Renal cortex interstitium (tissue), 11 donors: Measurements from ENCODE around the gene SARS2. TPM values are rescaled to one million over a fixed set of nuclear protein-coding genes. Genes with fewer than 3 reads are reported as not detected.
"Not testable (repeated sequence)": the region's sequence is repeated elsewhere in the genome, so short reads cannot be mapped to it uniquely, and the experiment has no call there.

Source experiments
- DNase-seq, 11 donors: peaks; one replicate each; pipeline ENCODE4 v3.0.0-alpha.2; 2013; ENCODE audit warnings: low read depth in 9 of 11, low spot score in 4 of 11; ENCODE audit errors: extremely low read depth in 1 of 11
- polyA plus RNA-seq, 3 donors: library from polyadenylated mRNA; unstranded; fragments of 120-200 nt; gene quantifications; one replicate each; pipeline ENCODE4 v1.2.1, GENCODE V29; 2013; ENCODE audit not compliant: insufficient read length in 3 of 3

SARS2 gene
- polyA plus RNA-seq, 3 donors = 43.2 to 56.0 (median 50.9) TPM

DNA sequence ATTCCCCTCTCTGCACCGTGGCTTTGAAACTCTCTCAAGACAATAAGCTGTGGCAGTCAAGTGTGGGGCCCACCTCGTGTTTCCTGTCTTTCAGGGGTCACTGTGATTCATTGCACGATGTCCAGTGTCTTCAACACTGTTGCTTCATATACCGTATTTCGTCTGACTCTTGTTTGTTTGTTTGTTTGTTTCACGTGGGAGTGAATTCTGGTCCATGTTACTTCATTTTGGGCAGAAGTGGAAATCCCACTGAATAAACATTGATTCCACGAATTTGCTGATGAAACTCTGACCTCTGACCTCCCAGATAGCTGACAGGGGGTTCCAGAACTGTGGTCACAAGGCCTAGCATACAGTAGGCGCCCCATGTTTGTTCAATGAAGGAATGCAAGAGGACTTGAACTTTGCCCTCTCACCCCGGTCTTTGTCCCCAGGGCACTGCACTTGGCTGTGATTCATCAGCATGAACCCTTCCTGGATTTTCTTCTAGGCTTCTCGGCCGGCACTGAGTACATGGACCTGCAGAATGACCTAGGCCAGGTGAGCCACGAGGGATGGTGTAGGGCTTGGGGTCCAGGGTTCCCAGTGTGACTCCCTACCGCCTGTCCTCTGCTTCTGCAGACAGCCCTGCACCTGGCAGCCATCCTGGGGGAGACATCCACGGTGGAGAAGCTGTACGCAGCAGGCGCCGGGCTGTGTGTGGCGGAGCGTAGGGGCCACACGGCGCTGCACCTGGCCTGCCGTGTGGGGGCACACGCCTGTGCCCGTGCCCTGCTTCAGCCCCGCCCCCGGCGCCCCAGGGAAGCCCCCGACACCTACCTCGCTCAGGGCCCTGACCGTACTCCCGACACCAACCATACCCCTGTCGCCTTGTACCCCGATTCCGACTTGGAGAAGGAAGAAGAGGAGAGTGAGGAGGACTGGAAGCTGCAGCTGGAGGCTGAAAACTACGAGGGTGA is 25.7 kb downstream of the SARS2 start:
- DNase-seq = no peak

GRCh38 chr19:38901683-38902082 is 28.9 kb downstream of the SARS2 start:
- no peak for DNase-seq

DNA sequence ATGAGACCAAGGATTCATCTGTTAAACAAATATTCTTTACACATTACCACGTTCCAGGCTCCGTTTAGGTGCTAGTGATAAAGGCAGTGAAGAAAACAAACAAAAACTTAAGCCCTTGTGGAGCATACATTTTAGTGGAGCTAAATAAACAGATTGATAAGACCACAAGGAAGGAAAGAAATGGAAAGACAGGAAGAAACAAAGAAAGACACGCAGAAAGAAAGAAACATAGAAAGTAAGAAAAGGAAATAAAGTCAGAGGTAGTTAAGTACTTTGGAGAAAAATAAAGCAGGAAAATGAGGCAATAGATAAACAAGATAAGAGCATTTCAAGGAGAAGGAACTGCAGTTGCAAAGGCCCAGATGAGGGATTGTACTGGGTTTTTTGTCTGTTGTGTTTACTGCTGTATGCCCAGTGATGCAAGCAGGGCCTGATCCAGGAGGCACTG is 29.8 kb downstream of the SARS2 start:
- DNase-seq = no peak

DNA sequence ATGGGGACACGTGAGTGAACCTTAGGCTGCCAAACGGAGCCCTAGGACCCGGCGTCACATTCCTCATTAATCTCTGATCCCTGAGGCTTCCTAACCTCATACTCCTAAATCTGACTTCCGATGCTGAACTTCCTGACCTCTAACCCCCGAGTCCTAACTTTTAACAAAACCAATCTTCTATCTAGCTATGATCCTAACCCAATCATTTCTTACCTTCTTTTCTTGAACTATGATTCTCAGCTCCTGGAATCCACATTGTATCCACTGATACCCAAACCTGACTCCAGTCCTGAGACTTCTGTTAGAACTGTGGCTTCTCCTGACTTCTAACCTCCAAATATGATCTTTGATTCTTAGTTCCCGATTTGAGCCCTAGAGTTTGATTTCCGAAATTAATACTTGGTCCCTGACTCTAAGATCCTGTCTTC is 30.3 kb downstream of the SARS2 start:
- DNase-seq = peak in 2 of 11 donors; percentile 50 to 56

DNA sequence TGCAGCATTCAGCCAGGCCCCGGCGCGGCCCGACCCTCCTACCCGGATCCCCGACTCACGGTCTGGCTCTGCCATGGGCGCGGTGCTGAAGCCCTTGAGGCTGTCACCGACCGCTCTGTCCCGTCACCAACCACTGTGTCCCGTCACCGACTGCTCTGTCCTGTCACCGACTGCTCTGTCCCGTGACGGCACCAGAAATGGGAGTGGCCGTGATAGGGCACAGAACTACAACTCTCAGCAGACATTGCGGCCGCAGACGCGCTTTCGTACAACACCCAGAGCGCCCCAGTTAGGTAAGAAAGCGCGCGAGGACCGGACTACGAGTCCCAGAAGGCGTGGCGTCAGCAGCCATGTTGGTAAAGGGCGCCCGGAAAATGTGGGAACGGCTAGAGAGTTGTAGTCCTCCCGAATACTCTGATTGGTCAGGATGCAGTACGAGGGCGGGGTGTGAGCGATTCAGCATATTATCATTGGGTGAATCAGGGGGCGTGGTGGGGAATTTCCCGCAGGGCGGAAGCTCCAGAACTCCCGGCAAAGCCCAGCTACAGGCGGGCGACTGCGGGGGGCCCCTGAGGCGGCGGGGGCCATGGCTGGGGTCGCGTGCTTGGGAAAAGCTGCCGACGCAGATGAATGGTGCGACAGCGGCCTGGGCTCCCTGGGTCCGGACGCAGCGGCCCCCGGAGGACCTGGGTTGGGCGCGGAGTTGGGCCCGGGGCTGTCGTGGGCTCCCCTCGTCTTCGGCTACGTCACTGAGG is 30.9 kb downstream of the SARS2 start, which contains the start of the genes NFKBIB and SIRT2:
Gene NFKBIB (plus strand): TSS at position 523 of the 755 bp plus-strand sequence. CDS start 64 bp downstream, at position 587.
Gene SIRT2 (minus strand): TSS at position 172 of the 755 bp plus-strand sequence. CDS start 97 bp downstream, at position 75.
- DNase-seq = peak; percentile 99 to 100 (median 100)

- no peak for DNase-seq
These were observed 31.6 kb downstream of the SARS2 start for GRCh38 chr19:38898788-38899446.

- DNase-seq = no peak
These were observed 35.6 kb downstream of the SARS2 start for GRCh38 chr19:38894968-38895367.

DNA sequence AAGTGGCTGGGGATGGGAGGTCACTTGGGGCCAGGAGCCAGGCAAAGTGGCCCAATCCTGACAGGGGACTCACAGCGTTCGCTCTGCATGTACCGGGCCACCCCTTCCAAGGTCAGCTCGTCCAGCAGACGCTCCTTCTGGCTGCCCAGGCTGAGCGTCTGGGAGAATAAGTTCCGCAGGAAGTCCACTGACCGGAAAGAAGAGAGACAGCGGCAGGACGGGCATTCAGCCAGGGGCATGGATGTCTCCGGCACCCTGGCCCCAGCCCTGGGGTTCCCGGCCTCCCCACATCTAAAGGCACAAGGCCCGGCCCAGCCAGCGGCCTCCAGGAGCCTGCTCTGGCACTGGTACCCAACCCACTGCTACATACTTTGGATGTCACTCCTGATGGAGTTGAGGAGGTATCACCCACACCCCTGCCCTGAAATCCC is 37.2 kb downstream of the SARS2 start:
- DNase-seq = no peak

DNA sequence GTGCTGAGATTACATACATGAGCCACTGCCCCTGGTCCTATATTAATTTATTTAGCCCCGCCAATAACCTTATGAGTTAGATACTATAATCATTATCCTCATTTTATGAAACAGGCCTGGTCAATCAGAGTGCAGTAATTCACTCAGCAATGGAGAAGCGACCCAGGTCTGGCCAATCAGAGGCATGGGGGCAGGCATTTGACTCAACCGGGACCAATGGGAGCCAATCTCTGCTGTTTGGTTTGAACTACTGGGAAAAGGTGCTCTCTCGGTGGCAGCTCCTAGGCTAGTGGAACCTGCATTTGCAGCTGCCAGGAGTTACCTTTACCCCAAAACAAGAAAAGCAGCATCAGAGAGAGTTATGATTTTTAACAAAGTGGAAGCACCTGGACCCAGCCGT is 37.7 kb downstream of the SARS2 start:
- no peak for DNase-seq

- no peak for DNase-seq
These were observed 38.8 kb downstream of the SARS2 start for GRCh38 chr19:38891771-38892170.

DNA sequence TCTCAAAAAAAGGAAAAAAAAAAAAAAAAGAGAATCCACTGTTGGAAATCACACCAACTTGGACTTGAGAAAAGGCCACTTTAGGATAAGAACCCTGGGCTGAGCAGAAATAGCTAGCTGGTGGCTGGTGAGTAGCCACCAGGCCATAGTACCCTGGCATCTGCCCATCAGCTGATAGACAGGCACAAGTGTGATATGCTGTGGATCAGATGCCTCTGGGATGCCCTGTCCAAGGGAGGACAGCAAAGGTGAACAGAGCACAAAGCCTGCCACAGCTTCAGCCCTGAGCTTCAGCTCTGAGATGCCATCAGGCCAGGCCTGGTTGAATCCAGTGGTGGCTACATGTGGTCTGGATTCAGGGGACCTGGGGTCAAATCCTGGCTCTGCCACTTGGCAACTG is 39.9 kb downstream of the SARS2 start:
- no peak for DNase-seq

GRCh38 chr19:38889803-38890202 is 40.8 kb downstream of the SARS2 start:
- DNase-seq = no peak

DNA sequence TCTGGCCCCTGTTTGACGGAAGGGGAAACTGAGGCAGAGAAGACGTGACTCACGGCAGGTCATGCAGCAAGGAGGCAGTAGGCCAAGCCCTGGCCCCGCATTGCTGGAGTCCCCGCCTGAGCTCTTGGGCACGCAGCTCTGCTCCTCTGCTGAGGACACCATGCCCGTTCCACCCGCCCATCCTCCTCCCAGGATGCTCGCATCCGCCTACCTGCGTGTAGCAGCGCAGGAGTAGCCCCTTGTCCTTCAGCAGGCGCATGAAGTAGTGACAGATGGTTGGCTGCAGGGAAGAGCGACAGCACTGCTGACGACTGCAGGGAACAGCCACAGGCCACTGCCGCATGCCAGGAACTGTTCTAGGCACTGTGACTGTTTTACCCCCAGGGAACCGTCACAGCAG is 41.7 kb downstream of the SARS2 start:
- no peak for DNase-seq

GRCh38 chr19:38884691-38885090 is 45.9 kb downstream of the SARS2 start:
- not testable (repeated sequence) for DNase-seq

DNA sequence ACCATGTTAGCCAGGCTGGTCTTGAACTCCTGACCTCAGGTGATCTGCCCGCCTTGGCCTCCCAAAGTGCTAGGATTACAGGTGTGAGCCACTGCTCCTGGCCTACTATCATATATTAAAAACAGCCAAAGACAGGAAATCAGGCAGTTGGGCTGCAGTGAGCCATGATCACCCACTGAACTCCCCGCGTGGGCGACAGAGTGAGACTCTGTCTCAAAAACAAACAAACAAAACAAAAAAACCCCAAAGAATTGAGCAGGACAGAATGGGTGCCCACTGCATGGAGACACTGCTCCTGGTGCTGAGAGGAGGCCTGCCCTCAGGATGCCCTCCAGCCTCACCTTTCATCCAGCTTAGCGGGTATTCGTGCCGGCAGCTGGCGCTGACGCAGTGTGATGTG is 47.3 kb downstream of the SARS2 start:
- no peak for DNase-seq

- DNase-seq = no peak
These were observed 49.5 kb downstream of the SARS2 start for GRCh38 chr19:38880882-38881609.

DNA sequence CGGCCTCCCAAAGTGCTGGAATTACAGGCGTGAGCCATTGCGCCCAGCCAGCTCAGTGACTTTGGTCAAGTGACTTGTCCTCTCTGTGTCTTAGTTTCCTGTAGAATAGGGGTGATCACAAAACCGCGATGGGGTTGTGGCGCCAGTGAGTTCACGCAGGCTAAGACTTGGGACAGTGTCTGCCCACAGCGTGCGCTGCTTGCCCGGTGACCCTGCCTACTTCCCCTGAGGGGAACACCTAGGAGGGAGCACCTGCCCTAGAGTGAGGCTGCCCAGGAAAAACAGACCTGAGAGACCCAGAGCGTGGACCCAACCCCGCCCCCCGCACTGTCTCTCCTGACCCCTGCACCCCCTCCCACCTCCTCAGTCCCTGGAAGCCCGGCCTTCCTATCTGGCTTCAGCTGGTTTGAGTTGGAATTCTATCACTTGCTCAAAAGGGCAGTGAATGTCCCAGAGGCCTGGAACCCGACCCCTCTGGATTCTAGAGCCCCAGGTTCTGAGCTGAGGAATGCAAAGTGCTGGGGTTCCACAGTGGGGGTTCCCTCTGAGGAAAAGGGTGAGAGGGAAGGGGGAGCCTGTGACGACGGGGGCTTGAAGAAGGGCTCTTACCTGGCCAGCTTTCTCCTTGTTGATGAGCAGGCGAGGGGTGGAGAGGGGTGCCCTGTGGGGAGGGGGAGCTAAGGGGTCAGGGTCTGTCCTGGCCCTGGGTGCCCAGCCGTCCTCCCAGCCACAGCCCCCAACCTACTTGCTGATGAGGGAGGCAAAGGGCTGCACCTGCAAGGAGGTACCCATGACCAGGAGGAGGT is 50.3 kb downstream of the SARS2 start:
- no peak for DNase-seq

- DNase-seq = no peak
These were observed 51.2 kb downstream of the SARS2 start for GRCh38 chr19:38879400-38879751.
